ENCODE data around the gene LARP4B. TPM values are rescaled to one million over a fixed set of nuclear protein-coding genes. Genes with fewer than 3 reads are reported as not detected.

LARP4B gene
- polyA plus RNA-seq, 2 of the 4 experiments (the other 2 are of a cell fraction): 25.5 to 54.2 TPM

- no peak overlapping the region for H3K4me2 ChIP-seq
- no peaks in the 10 kb centered on the region for H3K9me3 ChIP-seq
- H3K27ac ChIP-seq: no peak overlapping the region
- no peaks in the 10 kb centered on the region for H3K4me1 ChIP-seq
- FAIRE-seq: no peak
- no peak for TF ChIP-seq CBX2 (IDR thresholded peaks at IDR 0.05; ENCODE audit: borderline replicate concordance, low read depth)
- TF ChIP-seq GATA3 (IDR thresholded peaks at IDR 0.05; ENCODE audit: borderline replicate concordance): no peak
- TF ChIP-seq HOXB13 (CRISPR knock-in tag; IDR thresholded peaks at IDR 0.05; ENCODE audit: low read depth): no peak
- TF ChIP-seq BCL3 (IDR thresholded peaks at IDR 0.05): no peak
- no peak for TF ChIP-seq BHLHE40 (IDR thresholded peaks at IDR 0.05; ENCODE audit: low read depth, low read length)
- TF ChIP-seq, protein P1, sequence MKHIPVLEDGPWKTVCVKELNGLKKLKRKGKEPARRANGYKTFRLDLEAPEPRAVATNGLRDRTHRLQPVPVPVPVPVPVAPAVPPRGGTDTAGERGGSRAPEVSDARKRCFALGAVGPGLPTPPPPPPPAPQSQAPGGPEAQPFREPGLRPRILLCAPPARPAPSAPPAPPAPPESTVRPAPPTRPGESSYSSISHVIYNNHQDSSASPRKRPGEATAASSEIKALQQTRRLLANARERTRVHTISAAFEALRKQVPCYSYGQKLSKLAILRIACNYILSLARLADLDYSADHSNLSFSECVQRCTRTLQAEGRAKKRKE (CRISPR knock-in tag; IDR thresholded peaks at IDR 0.05; ENCODE audit: low read depth): no peak
- TF ChIP-seq, protein P2, sequence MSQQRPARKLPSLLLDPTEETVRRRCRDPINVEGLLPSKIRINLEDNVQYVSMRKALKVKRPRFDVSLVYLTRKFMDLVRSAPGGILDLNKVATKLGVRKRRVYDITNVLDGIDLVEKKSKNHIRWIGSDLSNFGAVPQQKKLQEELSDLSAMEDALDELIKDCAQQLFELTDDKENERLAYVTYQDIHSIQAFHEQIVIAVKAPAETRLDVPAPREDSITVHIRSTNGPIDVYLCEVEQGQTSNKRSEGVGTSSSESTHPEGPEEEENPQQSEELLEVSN (IDR thresholded peaks at IDR 0.05; ENCODE audit: borderline replicate concordance, low read depth): no peak
- no peak for TF ChIP-seq CBX8 (IDR thresholded peaks at IDR 0.05)
- no peak for TF ChIP-seq MYC (IDR thresholded peaks at IDR 0.05; ENCODE audit: borderline replicate concordance, low read length)
- TF ChIP-seq NFE2L2 (conservative IDR thresholded peaks at IDR 0.05; ENCODE audit: low read length): no peak
- no peak for TF ChIP-seq HOXB5 (CRISPR knock-in tag; IDR thresholded peaks at IDR 0.05)
- TF ChIP-seq MAZ (IDR thresholded peaks at IDR 0.05; ENCODE audit: borderline replicate concordance, low read depth, low read length): no peak
- H3K4me3 ChIP-seq: no peak overlapping the region
- POLR2A ChIA-PET: no interaction called here
- WGBS (ENCODE audit: missing lambda C conversion rate): 98% methylated on average over 6 of the region's 6 CpGs
- no peak for ATAC-seq
- CTCF ChIA-PET: no interaction called here
- DNase-seq (ENCODE audit: low read depth in 1 of 2, low spot score in 1 of 2): no peak
Observed at GRCh38 chr10:816091-816477, 115.4 kb downstream of the LARP4B start.

DNA sequence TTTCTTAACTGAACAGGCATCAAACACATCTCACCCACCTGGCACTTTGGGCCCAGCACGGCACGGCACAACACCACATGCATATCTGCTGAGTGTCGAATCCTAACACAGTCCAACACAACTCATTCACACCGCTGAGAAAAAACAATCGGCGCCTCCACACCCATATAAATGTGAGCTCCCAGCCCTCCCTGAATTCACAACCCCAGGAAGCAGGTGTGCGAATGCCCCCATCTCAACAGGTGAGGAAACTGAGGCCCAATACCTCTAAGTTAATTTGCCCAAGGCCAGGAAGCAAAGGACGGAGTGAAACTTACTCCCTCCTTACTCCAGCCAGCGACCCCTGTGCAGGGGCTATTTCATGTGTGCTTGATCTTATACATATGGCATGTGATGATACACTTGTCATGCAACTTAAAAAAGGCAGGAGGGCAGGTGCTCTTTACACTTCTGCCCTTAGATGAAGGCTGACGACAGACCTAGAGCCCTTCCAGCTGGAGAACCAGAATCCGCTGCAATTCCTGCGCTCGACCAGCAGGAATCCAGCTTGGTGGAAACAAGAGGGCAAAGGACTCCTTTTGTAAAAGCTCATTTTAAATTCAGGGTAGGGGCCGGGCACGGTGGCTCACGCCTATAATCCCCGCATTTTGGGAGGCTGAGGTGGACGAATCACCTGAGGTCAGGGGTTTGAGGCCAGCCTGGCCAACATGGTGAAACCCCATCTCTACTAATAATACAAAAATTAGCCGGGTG is 116.0 kb downstream of the LARP4B start:
- no peaks in the 10 kb centered on the region for H3K9me3 ChIP-seq
- FAIRE-seq: no peak
- no peak for TF ChIP-seq KDM5A (IDR thresholded peaks at IDR 0.05)
- TF ChIP-seq HDAC2 (IDR thresholded peaks at IDR 0.05): no peak
- no peak for TF ChIP-seq HES2 (IDR thresholded peaks at IDR 0.05)
- TF ChIP-seq CHD4 (IDR thresholded peaks at IDR 0.05; ENCODE audit: borderline replicate concordance): no peak
- no peak for TF ChIP-seq BHLHE40 (IDR thresholded peaks at IDR 0.05; ENCODE audit: low read depth, low read length)
- no peak for TF ChIP-seq HEYL (CRISPR knock-in tag; IDR thresholded peaks at IDR 0.05)
- no peak for TF ChIP-seq CBX2 (IDR thresholded peaks at IDR 0.05; ENCODE audit: borderline replicate concordance, low read depth)
- TF ChIP-seq FOSB (CRISPR knock-in tag; IDR thresholded peaks at IDR 0.05): no peak
- no peak for TF ChIP-seq HOXB5 (CRISPR knock-in tag; IDR thresholded peaks at IDR 0.05)
- TF ChIP-seq NFE2L2 (conservative IDR thresholded peaks at IDR 0.05; ENCODE audit: low read length): no peak
- TF ChIP-seq MAX (IDR thresholded peaks at IDR 0.05): no peak
- TF ChIP-seq ZFP36 (IDR thresholded peaks at IDR 0.05; ENCODE audit: borderline replicate concordance, partially characterized antibody): no peak
- no peak for TF ChIP-seq FOSL2 (IDR thresholded peaks at IDR 0.05)
- TF ChIP-seq FOSL2 (CRISPR knock-in tag; IDR thresholded peaks at IDR 0.05): no peak
- TF ChIP-seq EHMT2 (IDR thresholded peaks at IDR 0.05; ENCODE audit: low read depth): no peak
- no peak for TF ChIP-seq CHD2 (IDR thresholded peaks at IDR 0.05; ENCODE audit: low read length, partially characterized antibody)
- TF ChIP-seq JUN (IDR thresholded peaks at IDR 0.05): no peak
- no peak for TF ChIP-seq KDM1A (IDR thresholded peaks at IDR 0.05; ENCODE audit: low read depth)
- no peak for TF ChIP-seq MYC (IDR thresholded peaks at IDR 0.05; ENCODE audit: borderline replicate concordance, low read length)
- no peak for TF ChIP-seq HOXB13 (CRISPR knock-in tag; IDR thresholded peaks at IDR 0.05; ENCODE audit: low read depth)
- no peak for TF ChIP-seq EHF (CRISPR knock-in tag; IDR thresholded peaks at IDR 0.05)
- DNase-seq (ENCODE audit: low read depth in 1 of 2, low spot score in 1 of 2): peak in 1 of 2 experiments; percentile 41
- WGBS (ENCODE audit: missing lambda C conversion rate): 95% methylated on average over 19 of the region's 19 CpGs
- H3K4me2 ChIP-seq: no peak overlapping the region
- H3K4me1 ChIP-seq: no peaks in the 10 kb centered on the region
- no peak overlapping the region for H3K27ac ChIP-seq
- peak; percentile 55 to 58; a peak in 3 of 6 replicates for ATAC-seq
- H3K4me3 ChIP-seq: no peak overlapping the region
- ChIA-PET POLR2A (no interaction called here), CTCF (interaction anchor here (1.1 to 1.6 kb wide), 3 partner anchors 12 to 305 kb away, joined by 3 to 5 read pairs (median 5); no protein-coding TSS in a partner anchor)

All from A549 (cell line).